Uterus (tissue), 2 donors: ENCODE measurements around the gene TMEM25.

Experiments
- CTCF ChIP-seq, 4 experiments: fragments of 200-600 bp in 2 of 4; fragments of 450-650 bp in 2 of 4; sonication (generic) in 2 of 4; IDR thresholded peaks; one replicate each; pipeline ENCODE4 v1.5.1; 2016 to 2019; ENCODE audit warnings: antibody characterized with exemption in 4 of 4, mild to moderate bottlenecking in 2 of 4, moderate library complexity in 1 of 4
- POLR2A ChIP-seq, 2 donors: fragments of 450-650 bp; IDR thresholded peaks; one replicate each; pipeline ENCODE4 v1.6.1; 2016; ENCODE audit warnings: antibody characterized with exemption in 2 of 2, mild to moderate bottlenecking in 1 of 2, moderate library complexity in 1 of 2

DNA sequence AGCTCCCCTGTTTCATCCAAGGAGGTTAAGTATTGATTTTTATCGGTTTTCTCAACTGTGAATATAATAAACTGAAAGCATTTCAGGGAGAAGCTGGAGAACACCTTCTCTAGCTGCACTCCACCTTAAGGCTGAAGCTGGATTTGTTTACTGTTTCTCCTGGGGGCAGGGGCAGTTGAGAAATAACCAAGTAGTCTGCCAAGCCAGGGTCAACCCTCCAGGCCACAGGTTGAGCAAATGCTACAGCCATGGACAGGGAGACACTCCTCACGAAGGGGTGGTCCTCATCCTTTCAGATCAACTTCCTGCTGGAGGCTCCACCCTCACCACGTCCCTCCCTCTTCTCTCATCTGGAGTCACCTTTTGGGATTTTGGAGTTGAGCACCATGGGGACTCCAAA is 3.9 kb upstream of the TMEM25 start, which contains the start of gene TTC36:
- TF ChIP-seq CTCF (IDR thresholded peaks at IDR 0.05) = no peak
- no peak for TF ChIP-seq POLR2A (IDR thresholded peaks at IDR 0.05)
